Tongue (tissue), 2 donors: ENCODE measurements around the gene PRKCB. TPM values are rescaled to one million over a fixed set of nuclear protein-coding genes. Genes with fewer than 3 reads are reported as not detected.

Experiments used
- DNase-seq: peaks from one replicate; pipeline ENCODE4 v3.0.0-alpha.2; 2015
- total RNA-seq: library from RNA; depleted of rRNA; stranded (reverse); fragments of >200 nt; gene quantifications from one replicate; pipeline ENCODE4 v1.2.3, GENCODE V29; 2014

PRKCB gene
- total RNA-seq, 1 donor from 2014 or later: 6.7 TPM

DNA sequence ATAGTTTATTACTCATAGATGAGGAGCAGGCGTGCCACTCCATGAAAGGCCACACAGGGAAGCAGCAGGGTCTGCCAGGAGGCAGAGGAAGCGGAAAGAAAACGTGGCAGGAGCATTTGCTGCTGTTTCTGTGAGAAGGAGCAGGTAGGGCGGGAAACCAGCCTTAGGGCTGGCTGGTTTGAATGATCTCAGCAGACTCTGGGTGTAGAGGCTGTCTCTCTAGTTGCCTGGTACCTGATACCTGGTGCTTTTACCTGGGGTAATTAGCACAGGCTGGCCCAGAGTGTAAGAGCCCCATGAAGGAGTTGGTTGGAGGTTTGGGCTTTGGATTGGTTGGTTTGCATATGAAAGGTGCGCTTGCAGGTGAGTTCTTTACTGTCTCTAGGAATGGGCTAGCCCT lies 215.3 kb downstream of the PRKCB start:
- DNase-seq: no peak

DNA sequence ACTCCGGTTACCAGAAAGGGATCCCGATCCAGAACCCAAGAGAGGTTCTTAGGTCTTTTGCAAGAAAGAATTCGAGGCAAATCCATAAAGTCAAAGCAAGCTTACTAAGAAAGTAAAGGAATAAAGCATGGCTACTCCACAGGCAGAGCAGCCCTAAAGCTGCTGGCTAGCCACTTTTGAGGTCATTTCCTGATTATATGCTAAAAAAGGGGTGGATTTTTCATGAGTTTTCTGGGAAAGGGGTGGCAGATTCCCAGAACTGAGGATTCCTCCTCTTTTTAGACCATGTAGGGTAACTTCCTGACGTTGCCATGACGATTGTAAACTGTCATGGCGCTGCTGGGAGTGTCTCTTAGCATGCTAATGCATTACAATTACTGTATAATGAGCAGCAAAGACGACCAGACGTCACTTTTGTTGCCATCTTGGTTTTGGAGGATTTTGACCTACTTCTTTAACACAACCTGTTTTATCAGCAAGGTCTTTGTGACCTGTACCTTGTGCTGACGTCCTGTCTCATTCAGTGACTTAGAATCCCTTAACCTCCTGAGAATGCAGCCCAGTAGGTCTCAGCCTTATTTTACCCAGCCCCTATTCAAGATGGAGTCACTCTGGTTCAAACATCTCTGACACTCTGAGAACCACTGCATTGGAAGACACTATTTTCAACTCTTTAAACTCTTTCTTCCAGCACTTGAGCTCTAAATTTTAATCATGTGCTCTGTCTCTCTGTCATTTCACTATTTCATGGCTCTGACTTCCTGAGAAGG lies 216.7 kb downstream of the PRKCB start:
- no peak for DNase-seq

DNA sequence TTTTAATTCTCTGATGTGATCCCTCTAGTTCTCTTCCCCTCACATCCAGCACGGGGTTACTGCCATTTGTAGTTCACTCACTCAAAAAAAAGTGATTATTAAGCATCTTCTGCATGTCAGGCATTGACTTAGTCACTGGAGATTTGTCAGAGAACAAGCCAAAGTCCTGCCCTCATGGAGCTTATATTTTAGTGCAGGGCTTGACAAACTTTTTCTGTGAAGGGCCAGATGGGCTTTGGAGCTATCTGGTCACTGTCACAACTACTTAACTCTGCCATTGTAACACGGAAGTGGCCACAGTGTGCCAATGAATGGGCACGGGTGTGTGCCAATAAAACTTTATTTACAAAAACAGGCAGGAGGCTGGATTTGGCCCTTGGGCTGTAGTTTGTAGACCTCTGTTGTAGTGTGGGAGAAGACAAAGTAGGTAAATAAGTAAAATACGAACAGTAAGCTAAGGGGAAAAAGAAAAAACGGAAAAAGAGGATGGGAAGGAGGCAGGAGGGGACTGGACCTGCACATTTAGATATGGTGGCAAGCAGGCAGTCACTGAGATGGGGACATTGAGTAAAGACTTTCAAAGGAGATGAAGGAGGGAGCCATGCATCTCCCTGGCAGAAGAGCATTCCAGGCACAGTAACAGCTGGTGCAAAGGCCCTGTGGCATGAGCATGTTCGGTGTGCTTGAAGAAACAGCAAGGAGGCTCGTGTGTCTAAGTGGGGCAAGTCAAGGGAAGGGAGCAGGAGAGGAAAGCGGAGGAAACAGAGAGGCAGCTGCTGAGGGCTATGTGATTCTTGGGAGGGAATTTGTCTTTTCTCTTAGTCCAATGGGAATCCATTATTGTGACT lies 217.5 kb downstream of the PRKCB start:
- DNase-seq: no peak

DNA sequence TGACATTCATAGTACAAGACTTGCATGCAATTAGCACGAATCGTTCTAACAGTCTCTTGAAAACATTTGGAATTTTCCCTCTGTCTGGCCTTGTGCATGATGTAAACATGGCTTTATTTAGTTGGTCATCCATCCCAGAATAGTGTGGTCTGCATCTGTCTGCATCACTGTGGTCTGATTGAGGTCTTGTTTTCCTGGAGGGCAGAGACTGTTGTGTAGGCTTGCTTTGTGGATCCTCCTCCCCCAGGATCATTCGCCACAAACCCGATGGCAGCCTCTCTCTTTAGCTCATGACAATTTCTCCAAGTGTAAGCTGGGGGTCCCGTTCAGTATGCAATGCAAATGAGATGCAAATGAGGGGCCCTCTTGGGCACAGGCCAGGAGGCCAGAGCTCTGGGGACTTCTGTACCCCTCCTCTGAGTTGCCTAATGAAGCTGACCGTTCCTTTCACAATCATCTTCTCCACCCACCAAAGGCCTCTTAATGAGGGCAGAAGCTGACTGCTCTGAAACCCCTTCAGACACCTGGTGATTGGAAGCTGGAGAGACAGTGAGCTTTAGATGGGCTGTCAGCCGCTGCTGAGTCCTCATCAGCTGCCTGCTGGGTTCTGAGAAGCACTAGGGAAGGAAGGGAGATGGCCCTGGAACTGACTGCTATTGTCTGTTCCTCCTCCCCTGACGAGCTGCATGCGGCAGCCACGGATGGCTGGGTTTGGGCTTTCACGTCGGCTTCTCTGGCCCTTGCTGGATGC lies 219.1 kb downstream of the PRKCB start:
- DNase-seq: no peak

- DNase-seq: no peak
Measured at GRCh38 chr16:24062270-24062817, 226.6 kb downstream of the PRKCB start.

DNA sequence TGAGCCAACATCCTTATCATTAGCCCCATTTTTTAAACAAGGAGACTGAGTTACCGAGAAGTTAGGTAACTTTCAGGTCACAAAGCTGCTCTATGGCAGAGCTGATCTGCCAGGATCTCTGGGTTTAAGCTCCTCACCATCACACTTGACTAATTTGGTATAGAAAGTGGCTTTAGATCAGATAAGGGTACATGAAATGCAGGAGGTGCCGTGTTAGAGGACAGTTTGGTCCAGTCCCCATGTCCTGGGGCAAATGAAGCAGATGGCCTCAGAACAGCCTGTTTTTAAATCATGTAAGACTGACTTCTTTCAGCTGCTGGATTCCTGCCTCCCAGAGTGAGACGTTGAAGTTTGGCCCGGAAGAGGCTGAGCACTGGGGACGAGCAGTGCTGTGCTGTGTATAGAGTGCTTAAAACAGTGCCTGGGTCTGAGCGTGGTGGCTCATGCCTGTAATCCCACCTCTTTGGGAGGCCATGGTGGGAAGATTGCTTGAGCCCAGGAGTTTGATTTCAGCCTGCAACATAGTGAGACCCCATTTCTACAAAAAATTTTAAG lies 233.3 kb downstream of the PRKCB start:
- no peak for DNase-seq

GRCh38 chr16:24070851-24071250 lies 235.1 kb downstream of the PRKCB start:
- DNase-seq: peak; percentile 20

- DNase-seq: no peak
Measured at GRCh38 chr16:24071666-24072360, 236.0 kb downstream of the PRKCB start.

DNA sequence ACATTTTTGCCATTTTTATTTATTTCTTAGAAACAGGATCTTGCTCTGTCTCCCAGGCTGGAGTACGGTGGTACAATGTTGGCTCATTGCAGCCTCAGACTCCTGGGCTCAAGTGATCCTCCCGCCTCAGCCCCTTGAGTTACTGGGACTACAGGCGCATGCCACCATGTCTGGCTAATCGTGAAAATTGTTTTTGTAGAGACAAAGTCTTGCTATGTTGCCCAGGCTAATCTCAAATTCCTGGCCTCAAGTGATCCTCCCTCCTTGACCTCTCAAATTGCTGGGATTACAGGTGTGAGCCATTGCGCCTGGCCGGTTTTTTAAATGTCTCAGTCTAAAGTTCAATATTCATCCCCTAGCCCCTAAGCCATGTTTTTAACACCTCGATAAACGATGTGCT lies 237.5 kb downstream of the PRKCB start:
- no peak for DNase-seq

DNA sequence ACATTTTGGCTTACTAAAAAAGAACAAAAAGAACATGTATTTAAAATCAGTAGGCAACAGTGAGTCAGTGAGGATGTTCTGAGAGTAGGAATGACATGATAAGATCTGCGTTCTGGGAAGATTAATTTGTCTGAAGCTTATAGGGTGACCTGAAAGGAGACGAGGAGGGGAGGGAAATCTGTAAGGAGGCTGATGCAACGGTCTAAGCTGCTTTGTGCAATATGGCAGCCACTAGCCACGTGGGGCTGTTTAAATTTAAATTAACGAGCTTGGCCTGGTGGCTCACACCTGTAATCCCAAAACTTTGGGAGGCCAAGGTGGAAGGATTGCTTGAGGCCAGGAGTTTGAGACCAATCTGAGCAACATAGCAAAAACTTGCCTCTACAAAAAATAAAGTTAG lies 238.8 kb downstream of the PRKCB start:
- DNase-seq: no peak

DNA sequence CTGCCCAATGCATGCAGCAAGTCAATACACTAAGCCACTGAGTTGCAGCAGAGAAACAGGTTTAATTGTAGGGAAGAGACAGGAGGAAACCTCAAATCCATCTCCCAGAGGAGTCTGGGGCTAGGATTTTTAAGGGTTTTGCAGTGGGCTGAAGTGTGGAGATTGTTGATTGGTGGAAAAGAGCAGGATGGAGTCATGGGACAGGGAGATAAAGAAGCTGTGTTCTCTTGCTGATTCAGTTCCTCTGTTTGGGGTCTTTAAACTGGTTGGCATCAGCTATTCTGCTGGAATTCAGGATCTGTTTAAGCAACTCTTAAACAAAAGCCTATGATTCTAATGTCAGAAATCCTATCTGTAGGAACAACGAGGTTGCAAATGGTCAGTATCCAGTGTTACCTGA lies 239.5 kb downstream of the PRKCB start:
- DNase-seq: no peak

DNA sequence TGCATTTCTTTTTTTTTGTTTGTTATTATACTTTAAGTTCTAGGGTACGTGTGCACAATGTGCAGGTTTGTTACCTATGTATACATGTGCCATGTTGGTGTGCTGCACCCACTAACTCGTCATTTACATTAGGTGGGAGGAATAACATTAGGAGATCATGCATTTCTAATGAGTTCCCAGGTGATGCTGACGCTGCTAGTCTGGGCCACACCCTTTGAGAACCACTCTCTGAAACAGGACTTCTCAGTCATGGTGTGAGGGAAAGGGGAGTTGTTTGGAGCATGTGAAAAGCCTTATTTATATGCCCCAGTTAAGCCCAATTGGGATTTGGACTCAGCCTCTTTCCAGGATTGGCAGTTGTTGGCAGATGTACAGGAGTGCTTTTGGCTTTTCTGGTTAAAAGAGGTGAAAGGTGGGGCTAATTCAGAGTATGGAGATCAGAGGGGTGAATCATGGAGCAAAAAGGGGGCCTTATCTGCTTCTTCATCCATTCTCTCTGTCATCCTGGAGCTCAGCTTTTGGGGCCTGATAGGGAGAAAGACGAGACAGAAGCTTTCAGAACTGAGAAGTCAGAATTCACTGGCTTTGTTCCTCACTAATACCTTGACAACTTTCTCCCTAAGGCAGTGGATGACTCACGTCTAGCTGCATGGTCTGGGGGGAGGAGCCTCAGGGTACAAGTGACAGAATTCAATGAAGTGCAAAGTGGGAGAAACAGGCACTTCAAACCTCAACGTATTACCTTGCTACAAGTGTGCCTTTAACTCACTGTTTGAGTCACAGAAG lies 240.3 kb downstream of the PRKCB start:
- DNase-seq: peak; percentile 7

DNA sequence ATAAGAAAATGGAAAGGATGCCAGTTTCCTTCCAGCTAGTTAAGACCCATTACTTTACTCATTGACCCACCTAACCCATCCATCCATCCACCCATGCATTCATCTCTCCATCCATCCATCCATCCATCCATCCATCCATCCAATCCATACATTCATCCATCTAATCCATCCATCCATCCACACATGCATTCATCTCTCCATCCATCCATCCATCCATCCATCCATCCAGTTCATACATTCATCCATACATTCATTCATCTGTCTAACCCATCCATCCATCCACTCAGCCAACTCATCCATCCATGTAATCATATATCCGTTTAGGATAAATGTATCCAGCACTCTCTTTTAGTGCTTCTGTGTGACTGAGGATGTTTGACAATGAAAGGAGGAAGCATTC lies 241.5 kb downstream of the PRKCB start:
- DNase-seq: no peak

DNA sequence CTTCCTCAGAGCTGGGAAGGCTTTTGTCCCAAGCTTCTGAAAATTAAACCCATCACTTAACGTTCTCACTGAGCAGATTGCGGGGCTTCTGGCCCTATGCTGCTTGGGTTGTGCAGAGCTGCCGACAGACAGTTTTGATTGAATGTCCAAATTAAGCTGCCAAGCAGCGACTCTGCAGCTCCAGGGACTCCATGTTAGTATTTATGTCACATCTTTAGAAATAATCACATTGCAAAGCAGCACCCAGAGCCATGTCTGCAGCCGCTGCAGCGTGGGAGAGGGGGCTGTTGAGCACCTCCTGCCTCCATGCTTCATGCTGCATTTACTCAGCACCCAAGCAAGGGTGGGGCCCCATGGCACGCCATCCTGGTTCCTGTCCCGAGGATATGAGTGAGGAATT lies 242.2 kb downstream of the PRKCB start:
- no peak for DNase-seq

- no peak for DNase-seq
Measured at GRCh38 chr16:24085666-24086065, 249.9 kb downstream of the PRKCB start.

- DNase-seq: no peak
Measured at GRCh38 chr16:24087891-24088410, 252.2 kb downstream of the PRKCB start.

DNA sequence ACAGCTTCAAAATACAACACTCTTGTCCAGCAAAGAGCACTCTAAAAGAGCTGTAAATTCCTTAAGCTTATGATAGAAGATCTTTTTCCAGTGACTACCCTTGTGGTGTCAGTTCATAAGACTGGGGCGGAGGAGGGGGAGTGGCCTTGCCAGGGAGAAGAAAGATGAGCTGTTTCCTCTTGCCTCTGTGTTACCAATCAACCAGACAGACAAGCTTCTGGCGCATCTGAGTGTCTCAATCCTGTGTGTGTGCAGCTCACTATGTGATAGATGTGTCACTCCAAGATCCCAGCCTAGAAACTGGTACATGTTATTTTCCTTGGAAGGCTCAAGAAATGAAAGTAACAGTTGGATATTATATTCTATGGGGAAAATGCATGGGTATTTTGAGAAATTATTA lies 253.0 kb downstream of the PRKCB start:
- DNase-seq: no peak

GRCh38 chr16:24091125-24091524 lies 255.3 kb downstream of the PRKCB start:
- no peak for DNase-seq

DNA sequence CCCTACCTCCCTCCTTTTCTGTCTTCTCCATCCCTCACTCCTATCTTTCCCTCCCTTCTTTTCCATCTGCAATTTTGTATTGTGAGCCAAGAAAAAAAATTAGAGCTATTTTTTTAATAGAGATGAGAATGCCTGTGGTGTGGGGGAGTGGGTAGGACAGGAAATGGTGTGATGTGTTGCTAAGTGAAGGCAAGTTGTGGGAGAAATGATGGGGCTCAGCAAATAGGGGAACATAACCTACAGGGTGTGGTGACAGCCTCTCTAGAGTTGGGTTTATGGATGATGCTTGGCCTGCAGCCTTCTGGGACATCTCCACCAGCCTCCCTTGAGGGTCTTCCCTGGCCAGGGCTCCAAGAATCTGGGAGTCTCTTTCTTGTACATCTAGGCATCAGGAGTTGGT lies 257.3 kb downstream of the PRKCB start:
- no peak for DNase-seq

DNA sequence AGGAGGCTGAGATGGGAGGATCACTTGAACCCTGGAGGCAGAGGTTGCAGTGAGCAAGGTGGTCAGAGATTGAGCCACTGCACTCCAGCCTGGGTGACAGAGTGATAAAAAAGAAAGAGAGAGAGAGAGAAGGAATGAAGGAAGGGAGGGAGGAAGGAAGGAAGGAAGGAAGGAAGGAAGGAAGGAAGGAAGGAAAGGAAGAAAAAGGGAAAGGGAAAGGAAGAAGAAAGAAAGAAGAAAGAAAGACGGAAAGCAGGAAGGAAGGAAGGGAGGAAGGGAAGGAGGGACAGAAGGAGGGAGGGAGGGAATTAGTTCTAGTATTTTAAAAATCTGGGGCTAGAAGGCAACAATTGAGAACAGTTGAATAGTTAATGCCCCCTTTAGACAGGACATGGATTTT lies 258.9 kb downstream of the PRKCB start:
- DNase-seq: no peak

GRCh38 chr16:24098896-24099295 lies 263.1 kb downstream of the PRKCB start:
- no peak for DNase-seq
